GM21717 (cell line): ENCODE data around the gene PHACTR1.

Source experiments
- ATAC-seq: cut with Tn5 transposase; IDR thresholded peaks from one replicate; pipeline ENCODE4 v1.9.1; 2021; ENCODE audit warnings: mild to moderate bottlenecking, moderate library complexity; ENCODE audit not compliant: unreplicated experiment

The PHACTR1 gene

GRCh38 chr6:12800120-12800519 is 83.6 kb downstream of the PHACTR1 start:
- no peak for ATAC-seq

- ATAC-seq = no peak
These were observed 84.6 kb downstream of the PHACTR1 start for GRCh38 chr6:12801141-12801540.

GRCh38 chr6:12802440-12802839 is 85.9 kb downstream of the PHACTR1 start:
- no peak for ATAC-seq

- ATAC-seq = no peak
These were observed 86.9 kb downstream of the PHACTR1 start for GRCh38 chr6:12803486-12803885.

GRCh38 chr6:12804952-12805645 is 88.5 kb downstream of the PHACTR1 start:
- ATAC-seq = no peak

GRCh38 chr6:12806136-12806535 is 89.6 kb downstream of the PHACTR1 start:
- no peak for ATAC-seq

GRCh38 chr6:12806796-12807195 is 90.2 kb downstream of the PHACTR1 start:
- ATAC-seq = no peak

GRCh38 chr6:12811519-12811918 is 95.0 kb downstream of the PHACTR1 start:
- ATAC-seq = no peak

GRCh38 chr6:12813321-12813720 is 96.8 kb downstream of the PHACTR1 start:
- no peak for ATAC-seq

- ATAC-seq = no peak
These were observed 97.4 kb downstream of the PHACTR1 start for GRCh38 chr6:12814015-12814414.

GRCh38 chr6:12815089-12815488 is 98.5 kb downstream of the PHACTR1 start:
- no peak for ATAC-seq

GRCh38 chr6:12815884-12816600 is 99.5 kb downstream of the PHACTR1 start:
- no peak for ATAC-seq

GRCh38 chr6:12818324-12818723 is 101.8 kb downstream of the PHACTR1 start:
- no peak for ATAC-seq

- ATAC-seq = no peak
These were observed 107.3 kb downstream of the PHACTR1 start for GRCh38 chr6:12823847-12824246.

- ATAC-seq = no peak
These were observed 110.0 kb downstream of the PHACTR1 start for GRCh38 chr6:12826584-12826983.

- no peak for ATAC-seq
These were observed 111.4 kb downstream of the PHACTR1 start for GRCh38 chr6:12827921-12828320.

- ATAC-seq = no peak
These were observed 115.7 kb downstream of the PHACTR1 start for GRCh38 chr6:12832226-12832735.

GRCh38 chr6:12836009-12836408 is 119.4 kb downstream of the PHACTR1 start:
- no peak for ATAC-seq

GRCh38 chr6:12841619-12842018 is 125.1 kb downstream of the PHACTR1 start:
- no peak for ATAC-seq

- no peak for ATAC-seq
These were observed 125.5 kb downstream of the PHACTR1 start for GRCh38 chr6:12842114-12842513.

- no peak for ATAC-seq
These were observed 126.1 kb downstream of the PHACTR1 start for GRCh38 chr6:12842658-12843057.
